GM12875 (cell line): ENCODE results near the gene CER1.

ENCODE experiments used
- H3K4me3 ChIP-seq: one replicate; pipeline ENCODE4 v1.5.1; 2011; ENCODE audit warnings: low read depth, low read length, control low read depth
- TF ChIP-seq, protein P1 (sequence below): IDR thresholded peaks from 2 replicates; pipeline ENCODE4 v1.5.1; 2011; ENCODE audit warnings: low read depth, mild to moderate bottlenecking, control low read depth, inconsistent platforms, low read length, moderate library complexity, borderline replicate concordance; ENCODE audit not compliant: insufficient read depth

CER1 gene

GRCh38 chr9:14722391-14723035 lies at the start of gene CER1:
CER1 (minus strand) TSS chr9:14722733; CDS start chr9:14722672, 61 bp downstream.
- TF ChIP-seq, protein P1, sequence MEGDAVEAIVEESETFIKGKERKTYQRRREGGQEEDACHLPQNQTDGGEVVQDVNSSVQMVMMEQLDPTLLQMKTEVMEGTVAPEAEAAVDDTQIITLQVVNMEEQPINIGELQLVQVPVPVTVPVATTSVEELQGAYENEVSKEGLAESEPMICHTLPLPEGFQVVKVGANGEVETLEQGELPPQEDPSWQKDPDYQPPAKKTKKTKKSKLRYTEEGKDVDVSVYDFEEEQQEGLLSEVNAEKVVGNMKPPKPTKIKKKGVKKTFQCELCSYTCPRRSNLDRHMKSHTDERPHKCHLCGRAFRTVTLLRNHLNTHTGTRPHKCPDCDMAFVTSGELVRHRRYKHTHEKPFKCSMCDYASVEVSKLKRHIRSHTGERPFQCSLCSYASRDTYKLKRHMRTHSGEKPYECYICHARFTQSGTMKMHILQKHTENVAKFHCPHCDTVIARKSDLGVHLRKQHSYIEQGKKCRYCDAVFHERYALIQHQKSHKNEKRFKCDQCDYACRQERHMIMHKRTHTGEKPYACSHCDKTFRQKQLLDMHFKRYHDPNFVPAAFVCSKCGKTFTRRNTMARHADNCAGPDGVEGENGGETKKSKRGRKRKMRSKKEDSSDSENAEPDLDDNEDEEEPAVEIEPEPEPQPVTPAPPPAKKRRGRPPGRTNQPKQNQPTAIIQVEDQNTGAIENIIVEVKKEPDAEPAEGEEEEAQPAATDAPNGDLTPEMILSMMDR, result no peak
- H3K4me3 ChIP-seq, result no peak within 1 kb of the TSS

- TF ChIP-seq, protein P1, result no peak
- no peak overlapping the region for H3K4me3 ChIP-seq
These were observed 48.1 kb upstream of the CER1 start for GRCh38 chr9:14770592-14770991.

- H3K4me3 ChIP-seq, result no peak overlapping the region
- TF ChIP-seq, protein P1, result peak; percentile 27; the same call in 1 of the 2 replicates
These were observed 46.7 kb upstream of the CER1 start for GRCh38 chr9:14769230-14769571.

DNA sequence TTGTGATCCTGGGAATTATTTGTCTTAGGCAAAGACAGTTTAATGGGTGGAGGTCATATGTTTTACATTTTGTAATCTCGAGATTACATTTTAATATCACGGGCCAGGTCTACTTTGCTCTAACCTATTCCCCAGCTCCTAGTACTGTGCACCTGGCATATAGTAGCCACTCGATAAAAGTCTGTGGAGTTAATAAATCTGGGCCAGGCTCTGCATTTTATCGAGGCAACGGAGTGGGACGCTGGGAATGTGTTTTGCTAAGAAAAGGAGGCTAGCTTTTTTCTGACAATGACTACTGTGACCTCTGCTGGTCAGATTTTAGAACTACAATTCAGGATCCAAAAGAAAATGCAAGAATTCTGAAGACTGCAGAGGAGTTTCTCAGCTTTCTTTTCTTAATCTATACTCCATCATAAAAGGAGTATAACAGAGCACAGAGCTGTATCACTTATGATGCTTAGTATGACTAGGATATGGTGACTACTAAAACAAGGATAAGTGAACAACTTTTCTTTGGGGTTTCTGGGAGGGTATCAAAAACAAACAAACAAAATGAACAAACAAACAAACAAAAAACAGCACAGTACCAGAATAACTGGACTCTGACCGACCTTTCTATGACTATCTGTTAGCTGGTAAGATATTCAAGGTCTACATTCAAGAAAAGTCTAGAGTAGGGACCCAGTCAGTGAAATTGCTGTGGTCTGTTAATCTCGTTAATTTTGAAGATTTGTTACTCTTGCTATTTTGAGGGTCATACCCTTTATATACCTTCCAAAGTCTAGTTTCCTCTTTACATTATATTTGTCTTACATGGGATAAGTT lies 46.1 kb upstream of the CER1 start:
- TF ChIP-seq, protein P1, result peak; percentile 37; the same call in 1 of the 2 replicates
- H3K4me3 ChIP-seq, result no peak overlapping the region

DNA sequence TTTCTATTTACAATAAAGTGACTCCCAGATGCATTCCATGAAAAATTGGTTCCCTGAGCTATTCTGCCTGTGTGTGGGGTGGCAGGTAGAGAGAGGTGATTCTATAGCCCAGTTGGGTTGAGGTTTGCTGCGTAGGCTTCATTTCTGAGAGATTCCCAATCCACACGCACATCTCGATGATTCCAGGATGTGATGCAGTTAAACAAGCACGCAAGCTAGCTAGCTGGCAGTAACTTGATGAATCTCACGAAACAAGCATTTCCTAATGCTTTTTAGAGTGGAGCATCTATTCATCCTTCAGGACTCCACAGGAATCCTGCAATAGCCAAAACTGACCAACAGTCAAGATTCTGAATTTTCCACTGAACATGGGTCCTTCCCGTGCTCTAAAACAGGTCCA lies 43.8 kb upstream of the CER1 start:
- TF ChIP-seq, protein P1, result no peak
- H3K4me3 ChIP-seq, result no peak overlapping the region

- H3K4me3 ChIP-seq, result no peak overlapping the region
- TF ChIP-seq, protein P1, result no peak
These were observed 39.1 kb upstream of the CER1 start for GRCh38 chr9:14761584-14761983.

GRCh38 chr9:14760060-14760459 lies 37.5 kb upstream of the CER1 start:
- H3K4me3 ChIP-seq, result no peak overlapping the region
- TF ChIP-seq, protein P1, result no peak
